NCI-H2196 treated with DMSO at 0.1 percent for 48 hours (cell line): Measurements from ENCODE around the gene ANKRD60.

Experiments
- DNase-seq: peaks from one replicate; lab custom pipeline; 2025; ENCODE audit not compliant: unreplicated experiment; lab: John Stamatoyannopoulos, UW

Gene ANKRD60

GRCh38 chr20:58167759-58168158 lies 60.7 kb downstream of the ANKRD60 start:
- no peak for DNase-seq
